HEK293 (cell line): ENCODE data around the gene NTSR1.

Source experiments
- ATF2 ChIP-seq: fragments of 450-650 bp; formaldehyde crosslinking; IDR thresholded peaks from 2 replicates; pipeline ENCODE4 v1.5.1; 2016; ENCODE audit warnings: missing biosample characterization, missing genetic modification characterization, low read depth
- CTCF ChIP-seq: fragments of 450-650 bp; formaldehyde crosslinking; IDR thresholded peaks from 2 replicates; pipeline ENCODE4 v1.5.1; 2016; ENCODE audit warnings: missing biosample characterization, missing genetic modification characterization
- INSM2 ChIP-seq: fragments of 450-650 bp; formaldehyde crosslinking; IDR thresholded peaks from 2 replicates; pipeline ENCODE4 v1.5.1; 2016; ENCODE audit warnings: missing biosample characterization, missing genetic modification characterization
- KLF16 ChIP-seq: fragments of 450-650 bp; formaldehyde crosslinking; IDR thresholded peaks from 2 replicates; pipeline ENCODE4 v1.5.1; 2017; ENCODE audit warnings: missing biosample characterization, missing genetic modification characterization
- KLF8 ChIP-seq: fragments of 450-650 bp; formaldehyde crosslinking; IDR thresholded peaks from 2 replicates; pipeline ENCODE4 v1.5.1; 2016; ENCODE audit warnings: missing biosample characterization, missing genetic modification characterization
- TCF7L2 ChIP-seq: IDR thresholded peaks from 2 replicates; pipeline ENCODE4 v1.6.1; 2011; ENCODE audit warnings: low read depth, mild to moderate bottlenecking, inconsistent platforms, low read length, moderate library complexity, borderline replicate concordance
- ZNF23 ChIP-seq: fragments of 450-650 bp; formaldehyde crosslinking; IDR thresholded peaks from 2 replicates; pipeline ENCODE4 v1.5.1; 2016; ENCODE audit warnings: missing biosample characterization, missing genetic modification characterization, borderline replicate concordance
- ZNF37A ChIP-seq: fragments of 450-650 bp; IDR thresholded peaks from 2 replicates; pipeline ENCODE4 v1.5.1; 2018; ENCODE audit warnings: missing biosample characterization, missing genetic modification characterization
- ZNF692 ChIP-seq: fragments of 450-650 bp; formaldehyde crosslinking; IDR thresholded peaks from 2 replicates; pipeline ENCODE4 v1.5.1; 2016; ENCODE audit warnings: missing biosample characterization, missing genetic modification characterization
- ZNF777 ChIP-seq: fragments of 450-650 bp; formaldehyde crosslinking; IDR thresholded peaks from 2 replicates; pipeline ENCODE4 v1.5.1; 2017; ENCODE audit warnings: missing biosample characterization, missing genetic modification characterization, borderline replicate concordance

GRCh38 chr20:62811320-62811719 lies 102.7 kb downstream of the NTSR1 start:
- no peak for TF ChIP-seq KLF16 (tag by site-specific recombination)
- no peak for TF ChIP-seq TCF7L2
- no peak for TF ChIP-seq CTCF (tag by site-specific recombination)
- no peak for TF ChIP-seq KLF8 (tag by site-specific recombination)
- TF ChIP-seq ZNF37A, result no peak
- TF ChIP-seq INSM2, result no peak
- TF ChIP-seq ZNF777 (tag by site-specific recombination), result no peak
- TF ChIP-seq ZNF692 (tag by site-specific recombination), result no peak
- no peak for TF ChIP-seq ZNF23 (tag by site-specific recombination)
- TF ChIP-seq ATF2 (tag by site-specific recombination), result no peak
